ENCODE results near the gene CACNA1F.

GRCh38 chrX:49225858-49226257 is 7.3 kb downstream of the CACNA1F start:
- TF ChIP-seq POLR2AphosphoS5 (IDR thresholded peaks at IDR 0.05; ENCODE audit: low read depth): no peak
- TF ChIP-seq, protein P1, sequence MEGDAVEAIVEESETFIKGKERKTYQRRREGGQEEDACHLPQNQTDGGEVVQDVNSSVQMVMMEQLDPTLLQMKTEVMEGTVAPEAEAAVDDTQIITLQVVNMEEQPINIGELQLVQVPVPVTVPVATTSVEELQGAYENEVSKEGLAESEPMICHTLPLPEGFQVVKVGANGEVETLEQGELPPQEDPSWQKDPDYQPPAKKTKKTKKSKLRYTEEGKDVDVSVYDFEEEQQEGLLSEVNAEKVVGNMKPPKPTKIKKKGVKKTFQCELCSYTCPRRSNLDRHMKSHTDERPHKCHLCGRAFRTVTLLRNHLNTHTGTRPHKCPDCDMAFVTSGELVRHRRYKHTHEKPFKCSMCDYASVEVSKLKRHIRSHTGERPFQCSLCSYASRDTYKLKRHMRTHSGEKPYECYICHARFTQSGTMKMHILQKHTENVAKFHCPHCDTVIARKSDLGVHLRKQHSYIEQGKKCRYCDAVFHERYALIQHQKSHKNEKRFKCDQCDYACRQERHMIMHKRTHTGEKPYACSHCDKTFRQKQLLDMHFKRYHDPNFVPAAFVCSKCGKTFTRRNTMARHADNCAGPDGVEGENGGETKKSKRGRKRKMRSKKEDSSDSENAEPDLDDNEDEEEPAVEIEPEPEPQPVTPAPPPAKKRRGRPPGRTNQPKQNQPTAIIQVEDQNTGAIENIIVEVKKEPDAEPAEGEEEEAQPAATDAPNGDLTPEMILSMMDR (IDR thresholded peaks at IDR 0.05; ENCODE audit: insufficient read depth, low read length): no peak
- TF ChIP-seq REST (IDR thresholded peaks at IDR 0.05; ENCODE audit: insufficient replicate concordance, low read depth): no peak
- TF ChIP-seq GABPA (IDR thresholded peaks at IDR 0.05; ENCODE audit: low read depth): no peak

Measured in HL-60 (cell line).